H1 (cell line): ENCODE measurements around the gene ANP32B. TPM values are rescaled to one million over a fixed set of nuclear protein-coding genes. Genes with fewer than 3 reads are reported as not detected.

Experiments used
- CTCF ChIA-PET: fragments of 300-600 bp; sonication (Branson Sonifier 250); formaldehyde crosslinking; loops from one replicate; lab custom pipeline; 2021; ENCODE audit not compliant: partially characterized antibody; lab: Charles Lee
- POLR2A ChIA-PET: fragments of 300-600 bp; sonication (Branson Sonifier 250); formaldehyde crosslinking; loops from one replicate; lab custom pipeline; 2021; ENCODE audit warnings: inconsistent platforms; ENCODE audit not compliant: partially characterized antibody; lab: Charles Lee
- DNase-seq, 2 experiments: peaks; one replicate each; pipeline versions ENCODE4 v3.0.0 to v3.0.0-alpha.2; 2010 to 2022; ENCODE audit warnings: low spot score in 2 of 2, low read depth in 1 of 2, mixed read lengths in 1 of 2
- FAIRE-seq: peaks from 2 replicates; lab custom pipeline; 2011; peaks lifted over from hg19 to GRCh38; lab: Jason Lieb, UNC
- H2AFZ ChIP-seq: 2 replicates; pipeline ENCODE4 v1.8.1; 2012; ENCODE audit warnings: low read length, inconsistent platforms
- H2AK5ac ChIP-seq: 2 replicates; pipeline ENCODE4 v1.6.1; 2013; ENCODE audit warnings: low read depth, low read length
- H2BK120ac ChIP-seq: replicated peaks from 2 replicates; pipeline ENCODE3; 2013; ENCODE audit warnings: low read depth, low read length, inconsistent platforms
- H2BK12ac ChIP-seq: 2 replicates; pipeline ENCODE4 v1.6.1; 2013; ENCODE audit warnings: low read depth, low read length
- H2BK15ac ChIP-seq: 2 replicates; pipeline ENCODE4 v1.6.1; 2013; ENCODE audit warnings: low read length
- H2BK20ac ChIP-seq: 2 replicates; pipeline ENCODE4 v1.6.1; 2013; ENCODE audit warnings: low read length
- H2BK5ac ChIP-seq: 2 replicates; pipeline ENCODE4 v1.6.1; 2013; ENCODE audit warnings: low read depth, low read length
- H3K14ac ChIP-seq: 2 replicates; pipeline ENCODE4 v1.6.1; 2013; ENCODE audit warnings: inconsistent platforms; ENCODE audit not compliant: insufficient read length
- H3K18ac ChIP-seq: 2 replicates; pipeline ENCODE4 v1.6.1; 2013; ENCODE audit warnings: low read length; ENCODE audit errors: extremely low read depth
- H3K23ac ChIP-seq: 2 replicates; pipeline ENCODE4 v1.6.1; 2013; ENCODE audit warnings: inconsistent platforms; ENCODE audit not compliant: insufficient read length
- H3K23me2 ChIP-seq: 2 replicates; pipeline ENCODE4 v1.6.1; 2013; ENCODE audit warnings: low read depth, low read length
- H3K27ac ChIP-seq: 2 replicates; pipeline ENCODE4 v1.6.1; 2011; ENCODE audit warnings: low read depth, low read length, inconsistent platforms
- H3K27me3 ChIP-seq, 4 experiments: replicated peaks in 1 of 4; 1 replicate in 1 of 4; 2 replicates in 3 of 4; pipeline versions ENCODE4 v1.6.1 to v1.8.1; 2011 to 2013; ENCODE audit warnings: low read length in 3 of 4, mild to moderate bottlenecking in 3 of 4, inconsistent platforms in 2 of 4, mixed read lengths in 2 of 4, moderate library complexity in 1 of 4; ENCODE audit not compliant: control insufficient read depth in 3 of 4, insufficient read depth in 3 of 4; ENCODE audit errors: extremely low read depth in 1 of 4
- H3K36me3 ChIP-seq, 4 experiments: 2 replicates each; pipeline versions ENCODE4 v1.6.1 to v1.8.1; 2011 to 2013; ENCODE audit warnings: mild to moderate bottlenecking in 4 of 4, low read length in 3 of 4, moderate library complexity in 2 of 4, control low read depth in 1 of 4, inconsistent platforms in 1 of 4; ENCODE audit not compliant: insufficient read depth in 4 of 4, control insufficient read depth in 2 of 4
- H3K4ac ChIP-seq: replicated peaks from 2 replicates; pipeline ENCODE3; 2013; ENCODE audit warnings: low read length, low read depth, mixed read lengths, inconsistent platforms; ENCODE audit not compliant: insufficient read length
- H3K4me1 ChIP-seq, 4 experiments: replicated peaks in 1 of 4; 1 replicate in 1 of 4; 2 replicates in 3 of 4; pipeline versions ENCODE4 v1.6.1 to v1.8.1; 2011 to 2013; ENCODE audit warnings: low read length in 3 of 4, inconsistent platforms in 2 of 4, mixed read lengths in 1 of 4; ENCODE audit not compliant: insufficient read depth in 4 of 4, control insufficient read depth in 3 of 4
- H3K4me2 ChIP-seq, 2 experiments: 2 replicates each; pipeline versions ENCODE4 v1.6.1 to v1.8.1; 2011 to 2013; ENCODE audit warnings: low read depth in 2 of 2, low read length in 2 of 2, control low read depth in 1 of 2, inconsistent platforms in 1 of 2, mild to moderate bottlenecking in 1 of 2; ENCODE audit not compliant: insufficient read depth in 1 of 2
- H3K4me3 ChIP-seq, 4 experiments: fragments of 200-600, 300-600 bp in 1 of 4; sonication (generic), shearing (Covaris generic), sonication (Bioruptor Twin) in 1 of 4; 2 replicates each; pipeline versions ENCODE4 v1.5.1 to v1.8.1; 2011 to 2016; ENCODE audit warnings: low read length in 4 of 4, low read depth in 3 of 4, control low read depth in 2 of 4, inconsistent platforms in 2 of 4, mild to moderate bottlenecking in 2 of 4, mixed read lengths in 1 of 4, moderate library complexity in 1 of 4; ENCODE audit not compliant: insufficient read depth in 2 of 4; ENCODE audit errors: extremely low read depth in 1 of 4
- H3K56ac ChIP-seq: replicated peaks from 2 replicates; pipeline ENCODE3; 2013; ENCODE audit warnings: low read depth, mild to moderate bottlenecking, mixed read lengths, low read length, inconsistent platforms; ENCODE audit not compliant: insufficient read length
- H3K79me1 ChIP-seq: 2 replicates; pipeline ENCODE4 v1.6.1; 2013; ENCODE audit warnings: low read depth, low read length, control low read depth
- H3K79me2 ChIP-seq, 2 experiments: 2 replicates each; pipeline versions ENCODE4 v1.6.1 to v1.8.1; 2012 to 2013; ENCODE audit warnings: low read length in 2 of 2, mild to moderate bottlenecking in 2 of 2, inconsistent platforms in 1 of 2; ENCODE audit not compliant: insufficient read depth in 2 of 2, control insufficient read depth in 1 of 2
- H3K9ac ChIP-seq, 4 experiments: replicated peaks in 1 of 4; 1 replicate in 1 of 4; 2 replicates in 3 of 4; pipeline versions ENCODE4 v1.6.1 to v1.8.1; 2011 to 2013; ENCODE audit warnings: low read depth in 3 of 4, low read length in 3 of 4, control low read depth in 2 of 4, mild to moderate bottlenecking in 2 of 4, moderate library complexity in 2 of 4, inconsistent platforms in 1 of 4; ENCODE audit errors: extremely low read depth in 1 of 4
- H3K9me3 ChIP-seq, 2 experiments: 2 replicates each; pipeline versions ENCODE4 v1.6.1 to v1.8.1; 2012 to 2013; ENCODE audit warnings: mild to moderate bottlenecking in 2 of 2, moderate library complexity in 2 of 2, control low read depth in 1 of 2, inconsistent platforms in 1 of 2, low read depth in 1 of 2, low read length in 1 of 2, mixed read lengths in 1 of 2; ENCODE audit not compliant: insufficient read depth in 2 of 2
- H4K20me1 ChIP-seq, 2 experiments: replicated peaks in 1 of 2; 2 replicates each; pipeline versions ENCODE3 to v1.8.1; 2011 to 2013; ENCODE audit warnings: inconsistent platforms in 2 of 2, low read length in 2 of 2, mild to moderate bottlenecking in 1 of 2; ENCODE audit not compliant: insufficient read depth in 2 of 2, control insufficient read depth in 1 of 2
- H4K5ac ChIP-seq: 2 replicates; pipeline ENCODE4 v1.6.1; 2013; ENCODE audit warnings: low read length, low read depth, mixed read lengths, inconsistent platforms; ENCODE audit not compliant: insufficient read length
- H4K8ac ChIP-seq: 2 replicates; pipeline ENCODE4 v1.8.0; 2013; ENCODE audit warnings: mild to moderate bottlenecking, moderate library complexity, low read length, inconsistent platforms; ENCODE audit not compliant: insufficient read depth; ENCODE audit errors: extremely low read depth
- H4K91ac ChIP-seq: replicated peaks from 2 replicates; pipeline ENCODE3; 2013; ENCODE audit warnings: low read length, mixed read lengths, inconsistent platforms; ENCODE audit not compliant: insufficient read length
- CBX5 ChIP-seq: fragments of 300-800, 300-1000 bp; sonication (generic); IDR thresholded peaks from 2 replicates; pipeline ENCODE4 v1.7.1; 2016; ENCODE audit warnings: antibody characterized with exemption, low read length, low read depth
- CEBPB ChIP-seq: IDR thresholded peaks from 2 replicates; pipeline ENCODE4 v1.6.1; 2012; ENCODE audit warnings: low read depth, low read length
- MAFK ChIP-seq: IDR thresholded peaks from 2 replicates; pipeline ENCODE4 v1.6.1; 2012; ENCODE audit warnings: low read depth, mild to moderate bottlenecking, improper control_type of control experiment, low read length
- POLR2A ChIP-seq, 2 experiments: IDR thresholded peaks; 1 replicate in 1 of 2; 2 replicates in 1 of 2; pipeline ENCODE4 v1.6.1; 2011; ENCODE audit warnings: low read depth in 2 of 2, low read length in 2 of 2, mild to moderate bottlenecking in 2 of 2; ENCODE audit errors: control extremely low read depth in 1 of 2
- RAD21 ChIP-seq, 2 experiments: IDR thresholded peaks in 1 of 2; conservative IDR thresholded peaks in 1 of 2; 2 replicates each; pipeline ENCODE4 v1.6.1; 2011; ENCODE audit warnings: low read depth in 2 of 2, low read length in 2 of 2, improper control_type of control experiment in 1 of 2, inconsistent platforms in 1 of 2, mild to moderate bottlenecking in 1 of 2, moderate library complexity in 1 of 2
- RBBP5 ChIP-seq: IDR thresholded peaks from 2 replicates; pipeline ENCODE4 v1.7.1; 2012; ENCODE audit warnings: low read depth, mild to moderate bottlenecking, inconsistent platforms, low read length, moderate library complexity, borderline replicate concordance
- SUZ12 ChIP-seq: fragments of 200-600 bp; sonication (generic); IDR thresholded peaks from 2 replicates; pipeline ENCODE4 v1.6.1; 2012; ENCODE audit warnings: mild to moderate bottlenecking, inconsistent platforms, low read length, moderate library complexity, mixed read lengths
- WGBS, 2 experiments: shearing (Covaris generic) in 1 of 2; methylation state at CpG; one replicate each; pipeline versions ENCODE4 v1.1.6 to v1.1.7; 2013 to 2015; ENCODE audit warnings: low lambda C conversion rate in 2 of 2, mixed read lengths in 2 of 2, inconsistent platforms in 1 of 2, low coverage in 1 of 2, missing lambda C conversion rate in 1 of 2; ENCODE audit not compliant: insufficient replicate concordance in 2 of 2, insufficient coverage in 1 of 2, insufficient read length in 1 of 2; ENCODE audit errors: extremely low coverage in 1 of 2, missing lambda C conversion rate in 1 of 2; 5-methylcytosine and 5-hydroxymethylcytosine counted together
- polyA plus RNA-seq, 7 experiments: library from polyadenylated mRNA; depleted of rRNA in 3 of 7; stranded (reverse) in 5 of 7; unstranded in 2 of 7; fragments of >200 nt in 5 of 7; fragments of 200-250 nt in 2 of 7; gene quantifications; 1 replicate in 5 of 7; 2 replicates in 1 of 7; 4 replicates in 1 of 7; pipeline versions ENCODE4 v1.2.1 to v1.2.3, GENCODE V29; 2011 to 2013; ENCODE audit warnings: missing spikeins in 2 of 7, mixed read lengths in 2 of 7
- total RNA-seq: library from RNA; stranded (reverse); fragmentation: NEBNext Ultra II Directional; extraction: Animal tissue kit (Norgen Biotek cat#: 25700); gene quantifications from 2 replicates; pipeline ENCODE4 v1.2.1, GENCODE V29; 2021

ANP32B gene
- total and polyA plus RNA-seq, 2 of the 8 experiments (the other 6 are each of a cell fraction or from before 2014, with no cell fraction given), result 7.6 to 88.1 TPM

GRCh38 chr9:97969014-97969413, 14.1 kb upstream of the ANP32B start:
- Histone ChIP-seq H2BK20ac (no peak overlapping the region), H3K18ac (no peak overlapping the region), H4K8ac (no peak overlapping the region), H3K4me1 (no peaks in the 10 kb centered on the region), H2BK120ac (no peak overlapping the region), H2BK5ac (no peak overlapping the region), H3K4me3 (no peak overlapping the region), H3K4me2 (no peak overlapping the region), H2AFZ (no peak overlapping the region), H3K14ac (no peak overlapping the region), H3K79me2 (no peaks in the 10 kb centered on the region), H4K5ac (no peak overlapping the region), H3K23ac (no peak overlapping the region), H2AK5ac (no peak overlapping the region)
- WGBS, 2 experiments, result 86% methylated on average over 2 of the region's 2 CpGs; no CpG with 5 or more reads in 1 of the 2 experiments
- FAIRE-seq, result no peak
- CTCF ChIA-PET, result interaction anchor here (1.2 kb wide), 1 partner anchor 13 kb away, joined by 3 read pairs; no protein-coding TSS in a partner anchor
- TF ChIP-seq RBBP5 (no peak), RAD21 (IDR thresholded peaks at IDR 0.05 in 1 of 2, conservative IDR thresholded peaks at IDR 0.05 in 1 of 2; ENCODE audit: low read depth in 2 of 2, low read length in 2 of 2) (no peak), CEBPB (no peak), MAFK (no peak), POLR2A (IDR thresholded peaks at IDR 0.05; ENCODE audit: control extremely low read depth in 1 of 2, low read depth in 2 of 2, low read length in 2 of 2) (no peak), SUZ12 (no peak), CBX5 (no peak)
- TF ChIP-seq, all 59 proteins: peak for 0
- Histone ChIP-seq H3K79me1 (no peaks in the 10 kb centered on the region), H3K9ac (no peak overlapping the region), H3K27ac (no peak overlapping the region), H4K20me1 (no peaks in the 10 kb centered on the region), H3K9me3 (no peaks in the 10 kb centered on the region), H2BK15ac (no peak overlapping the region), H4K91ac (no peak overlapping the region), H2BK12ac (no peak overlapping the region), H3K4ac (no peak overlapping the region), H3K36me3 (no peaks in the 10 kb centered on the region), H3K23me2 (no peaks in the 10 kb centered on the region; the same call in 1 of the 2 replicates), H3K56ac (no peak overlapping the region), H3K27me3 (peaks cover 0 to 20% (median 9%) of the 10 kb centered on the region in 4 experiments; a peak in 4 of 7 replicates)
- POLR2A ChIA-PET, result interaction anchor here (0.6 kb wide), 1 partner anchor 907 kb away, joined by 3 read pairs; no protein-coding TSS in a partner anchor
- DNase-seq, result no peak
